GM20000 (cell line): ENCODE measurements around the gene FGF1.

Source experiments
- DNase-seq: peaks from one replicate; pipeline ENCODE4 v3.0.0; 2012; ENCODE audit warnings: low spot score
- TF ChIP-seq, protein P1 (sequence below): IDR thresholded peaks from 2 replicates; pipeline ENCODE4 v1.5.1; 2012; ENCODE audit warnings: mild to moderate bottlenecking, control low read depth; ENCODE audit errors: extremely low read depth, missing control alignments

The FGF1 gene

DNA sequence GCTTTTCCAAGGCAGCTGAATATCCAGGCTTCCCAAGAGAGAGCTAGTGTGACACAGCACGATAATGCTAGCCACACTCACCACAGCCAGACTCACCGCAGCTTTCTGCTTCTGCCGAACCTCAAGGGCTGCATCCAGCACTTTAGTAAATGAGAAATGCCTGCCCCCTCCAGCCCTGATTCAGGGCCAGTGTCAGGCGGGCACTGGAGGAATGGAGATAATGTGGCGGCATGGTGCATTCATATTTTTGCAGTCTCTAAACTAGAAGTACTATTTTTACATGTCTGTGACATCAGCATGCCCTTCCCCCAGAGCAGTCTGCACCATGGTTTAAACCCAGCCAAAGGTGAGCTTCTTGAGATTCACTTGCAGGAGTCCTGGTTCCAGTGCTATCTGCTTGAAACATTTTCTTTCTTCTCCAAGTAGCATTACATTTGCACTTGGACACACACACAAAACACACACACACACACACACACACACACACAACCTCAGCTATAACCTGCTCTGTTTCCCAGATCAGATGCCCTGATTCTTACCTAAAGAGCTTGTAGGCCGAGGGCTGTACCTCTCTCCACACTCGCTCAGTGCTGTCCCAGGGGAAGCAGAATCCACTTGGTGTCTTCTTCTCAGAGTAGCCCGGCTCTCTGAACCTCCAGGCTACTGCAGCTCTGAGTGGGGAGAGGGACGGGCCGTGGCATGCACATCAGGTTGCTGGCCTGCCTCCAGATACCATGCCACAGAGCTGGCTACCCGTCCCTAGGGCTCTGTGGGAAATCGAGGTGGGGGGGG, at the start of gene FGF1:
Gene FGF1 (minus strand): TSS at position 673 of the 792 bp plus-strand sequence. CDS start 71,963 bp downstream, outside the sequence.
- DNase-seq, result no peak
- TF ChIP-seq, protein P1, sequence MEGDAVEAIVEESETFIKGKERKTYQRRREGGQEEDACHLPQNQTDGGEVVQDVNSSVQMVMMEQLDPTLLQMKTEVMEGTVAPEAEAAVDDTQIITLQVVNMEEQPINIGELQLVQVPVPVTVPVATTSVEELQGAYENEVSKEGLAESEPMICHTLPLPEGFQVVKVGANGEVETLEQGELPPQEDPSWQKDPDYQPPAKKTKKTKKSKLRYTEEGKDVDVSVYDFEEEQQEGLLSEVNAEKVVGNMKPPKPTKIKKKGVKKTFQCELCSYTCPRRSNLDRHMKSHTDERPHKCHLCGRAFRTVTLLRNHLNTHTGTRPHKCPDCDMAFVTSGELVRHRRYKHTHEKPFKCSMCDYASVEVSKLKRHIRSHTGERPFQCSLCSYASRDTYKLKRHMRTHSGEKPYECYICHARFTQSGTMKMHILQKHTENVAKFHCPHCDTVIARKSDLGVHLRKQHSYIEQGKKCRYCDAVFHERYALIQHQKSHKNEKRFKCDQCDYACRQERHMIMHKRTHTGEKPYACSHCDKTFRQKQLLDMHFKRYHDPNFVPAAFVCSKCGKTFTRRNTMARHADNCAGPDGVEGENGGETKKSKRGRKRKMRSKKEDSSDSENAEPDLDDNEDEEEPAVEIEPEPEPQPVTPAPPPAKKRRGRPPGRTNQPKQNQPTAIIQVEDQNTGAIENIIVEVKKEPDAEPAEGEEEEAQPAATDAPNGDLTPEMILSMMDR, result no peak

- DNase-seq, result no peak
- TF ChIP-seq, protein P1, result no peak
Measured at GRCh38 chr5:142727735-142728047, 41.8 kb upstream of the FGF1 start.

- TF ChIP-seq, protein P1, result no peak
- DNase-seq, result no peak
Measured at GRCh38 chr5:142726188-142726731, 40.4 kb upstream of the FGF1 start.

DNA sequence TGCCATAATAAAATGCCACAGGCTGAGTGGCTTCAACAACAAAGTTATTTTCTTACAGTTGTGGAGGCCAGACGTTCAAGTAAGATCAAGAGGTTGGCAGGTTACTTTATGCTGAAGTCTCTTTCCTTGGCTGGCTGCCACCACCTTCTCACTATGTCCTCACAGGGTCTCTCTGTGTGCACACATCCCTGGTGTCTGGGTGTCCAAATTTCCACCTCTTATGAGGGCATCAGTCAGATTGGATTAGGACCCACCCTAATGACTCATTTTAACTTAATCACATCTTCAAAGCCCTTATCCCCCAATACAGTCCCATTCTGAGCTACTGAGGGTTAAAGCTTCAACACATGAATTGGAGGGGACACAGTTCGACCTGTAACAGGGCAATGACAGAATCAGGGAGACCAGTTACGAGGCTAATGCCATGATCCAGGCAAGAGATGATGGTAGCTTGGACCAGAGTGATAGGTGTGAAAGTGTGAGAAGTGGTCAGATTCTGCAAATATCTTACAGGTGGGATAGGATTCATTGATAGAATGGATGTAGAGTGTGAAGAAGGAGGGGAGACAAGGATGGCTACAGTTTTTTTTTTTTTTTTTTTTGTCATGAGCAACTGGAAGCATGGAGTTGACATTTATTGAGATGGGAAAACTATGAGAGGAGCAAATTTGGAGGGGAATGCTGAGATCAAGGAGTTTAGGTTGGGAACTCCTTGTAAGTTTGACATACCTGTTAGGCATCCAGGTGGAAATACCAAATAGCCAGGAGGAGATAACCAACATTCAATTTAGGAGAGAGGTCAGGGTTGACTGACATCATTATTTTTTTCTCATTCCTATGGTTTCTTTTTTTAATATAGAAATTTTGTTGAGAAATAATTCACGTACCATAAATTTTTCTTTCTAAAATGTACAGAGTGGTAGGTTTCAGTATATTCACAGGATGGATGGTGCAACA, 39.6 kb upstream of the FGF1 start:
- no peak for DNase-seq
- TF ChIP-seq, protein P1, result no peak

DNA sequence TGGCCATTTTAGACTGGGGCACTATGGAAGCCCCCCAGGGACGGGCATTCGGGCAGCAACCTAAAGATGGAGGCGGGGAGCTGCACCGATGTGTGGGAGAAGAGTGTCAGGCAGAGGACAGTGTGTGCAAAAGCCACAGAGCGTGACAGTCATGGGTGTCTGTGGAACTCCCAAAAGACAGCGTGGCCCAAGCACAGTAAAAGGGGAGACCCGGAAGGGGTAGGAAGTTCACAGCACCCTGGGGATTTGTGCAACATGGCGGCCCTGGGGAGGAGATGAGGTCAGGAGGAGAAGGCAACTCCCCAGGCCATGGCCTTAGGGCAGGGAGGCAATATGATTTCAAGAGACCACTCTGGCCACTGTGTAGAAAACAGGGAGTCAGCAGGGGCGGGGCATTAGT, 38.9 kb upstream of the FGF1 start:
- DNase-seq, result no peak
- TF ChIP-seq, protein P1, result no peak

GRCh38 chr5:142722896-142723295, 37.0 kb upstream of the FGF1 start:
- TF ChIP-seq, protein P1, result no peak
- no peak for DNase-seq

GRCh38 chr5:142722146-142722545, 36.3 kb upstream of the FGF1 start:
- TF ChIP-seq, protein P1, result no peak

More at GRCh38 chr5:142722146-142722545, 36.3 kb upstream of the FGF1 start:
- no peak for DNase-seq
